Measurements from ENCODE around the gene ESYT3. TPM values are rescaled to one million over a fixed set of nuclear protein-coding genes. Genes with fewer than 3 reads are reported as not detected.

ESYT3 gene
- total RNA-seq, 1 experiment from 2014 or later = 6.3 TPM

DNA sequence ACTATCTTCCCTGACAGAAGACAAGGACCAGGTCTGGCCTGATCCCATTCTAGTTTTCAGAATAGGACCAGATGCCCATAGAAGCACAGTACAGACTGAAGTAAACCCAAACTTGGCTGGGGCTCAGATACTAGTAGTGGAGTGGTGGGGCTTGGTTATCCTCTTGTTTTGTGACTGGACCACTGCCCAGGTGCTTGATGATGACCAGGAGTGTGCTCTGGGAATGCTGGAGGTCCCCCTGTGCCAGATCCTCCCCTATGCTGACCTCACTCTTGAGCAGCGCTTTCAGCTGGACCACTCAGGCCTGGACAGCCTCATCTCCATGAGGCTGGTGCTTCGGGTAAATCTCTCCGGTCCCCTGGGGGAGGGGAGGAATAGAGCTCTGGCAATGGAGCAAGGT is 36.3 kb downstream of the ESYT3 start:
- no peak overlapping the region for H3K14ac ChIP-seq (ENCODE audit: insufficient read depth, low read length)
- Mint-ChIP-seq H3K9me3 (no peaks in the 10 kb centered on the region), H3K27me3 (ENCODE audit: low read depth) (no peaks in the 10 kb centered on the region), H3K36me3 (ENCODE audit: insufficient read depth in 1 of 3, low read depth in 3 of 3) (peaks cover 0 to 8% (median 2%) of the 10 kb centered on the region in 3 experiments; a peak in 5 of 7 replicates), H3K4me1 (peaks cover 5 to 6% of the 10 kb centered on the region in 2 experiments; a peak in 3 of 4 replicates), H3K4me3 (no peak overlapping the region), H3K27ac (no peak overlapping the region)
- H3K9ac ChIP-seq (ENCODE audit: extremely low read depth, insufficient read length, low read length) = no peak overlapping the region
- no peak overlapping the region for H2AFZ ChIP-seq (ENCODE audit: low read length)
- no peak overlapping the region for H2BK15ac ChIP-seq (ENCODE audit: low read depth, low read length)
- no peak for DNase-seq
- no peak overlapping the region for H2BK20ac ChIP-seq (ENCODE audit: low read depth, low read length, poor library complexity, severe bottlenecking)
- no peaks in the 10 kb centered on the region for H3K79me2 ChIP-seq (ENCODE audit: insufficient read depth, low read length)
- H2BK5ac ChIP-seq (ENCODE audit: insufficient read length, low read length) = no peak overlapping the region
- no peak overlapping the region for H3K56ac ChIP-seq (ENCODE audit: insufficient read length, low read depth, low read length)
- H4K91ac ChIP-seq (ENCODE audit: insufficient read length, low read depth, low read length) = no peak overlapping the region
- H3K4ac ChIP-seq (ENCODE audit: low read depth, low read length) = no peak overlapping the region
- H3K4me1 ChIP-seq (ENCODE audit: insufficient read depth, low read length) = no peaks in the 10 kb centered on the region
- H4K5ac ChIP-seq (ENCODE audit: insufficient read length, low read depth, low read length) = no peak overlapping the region
- H3K27ac ChIP-seq (ENCODE audit: insufficient read length, low read depth, low read length) = no peak overlapping the region
- H3K9me3 ChIP-seq (ENCODE audit: control insufficient read depth, low read depth, low read length) = no peaks in the 10 kb centered on the region
- H3K23ac ChIP-seq (ENCODE audit: insufficient read length, low read depth, low read length) = no peak overlapping the region
- H4K8ac ChIP-seq (replicated peaks; ENCODE audit: insufficient read length, low read depth, low read length) = no peak overlapping the region
- H3K23me2 ChIP-seq (ENCODE audit: insufficient read length, low read depth, low read length, poor library complexity, severe bottlenecking) = peaks cover 2% of the 10 kb centered on the region
- no peaks in the 10 kb centered on the region for H4K20me1 ChIP-seq (ENCODE audit: control insufficient read depth, insufficient read depth, insufficient read length)
- H3T11ph ChIP-seq (ENCODE audit: low read length) = no peak overlapping the region
- no peak for TF ChIP-seq CTCF (conservative IDR thresholded peaks at IDR 0.05)
- H2BK12ac ChIP-seq (ENCODE audit: insufficient read length, low read depth, low read length) = no peak overlapping the region
- H2BK120ac ChIP-seq (ENCODE audit: low read depth, low read length, poor library complexity, severe bottlenecking) = no peak overlapping the region
- WGBS (ENCODE audit: extremely low coverage, insufficient read length, low lambda C conversion rate) = no CpG with 5 or more reads among the region's 3 CpGs
- H3K4me2 ChIP-seq (ENCODE audit: insufficient read depth, insufficient read length, low read length) = no peak overlapping the region
- H3K18ac ChIP-seq (ENCODE audit: insufficient read length, low read depth, low read length) = no peak overlapping the region
- no peaks in the 10 kb centered on the region for H3K27me3 ChIP-seq (ENCODE audit: insufficient read depth, low read length)
- H2AK5ac ChIP-seq (ENCODE audit: insufficient read length, low read length) = no peak overlapping the region
- no peaks in the 10 kb centered on the region for H3K79me1 ChIP-seq (ENCODE audit: insufficient read depth, low read depth, low read length, poor library complexity, severe bottlenecking)
